GM20431 (cell line): ENCODE data around the gene LMX1B.
"Not testable (repeated sequence)": the region's sequence is repeated elsewhere in the genome, so short reads cannot be mapped to it uniquely, and the experiment has no call there.

Experiments
- in situ Hi-C: fragments of 300-500 bp; cut with MseI, MboI; formaldehyde crosslinking; loops from one replicate; pipeline ENCODE4 v1.15.0; 2020; ENCODE audit warnings: low sequenced_read_pairs; ENCODE audit not compliant: unreplicated experiment

Gene LMX1B

GRCh38 chr9:126613651-126614050 is at the start of gene LMX1B:
TSS of gene LMX1B (plus strand) at chr9:126613928. CDS start at chr9:126614450, 522 bp downstream.
- in situ Hi-C loops: no loop called here

DNA sequence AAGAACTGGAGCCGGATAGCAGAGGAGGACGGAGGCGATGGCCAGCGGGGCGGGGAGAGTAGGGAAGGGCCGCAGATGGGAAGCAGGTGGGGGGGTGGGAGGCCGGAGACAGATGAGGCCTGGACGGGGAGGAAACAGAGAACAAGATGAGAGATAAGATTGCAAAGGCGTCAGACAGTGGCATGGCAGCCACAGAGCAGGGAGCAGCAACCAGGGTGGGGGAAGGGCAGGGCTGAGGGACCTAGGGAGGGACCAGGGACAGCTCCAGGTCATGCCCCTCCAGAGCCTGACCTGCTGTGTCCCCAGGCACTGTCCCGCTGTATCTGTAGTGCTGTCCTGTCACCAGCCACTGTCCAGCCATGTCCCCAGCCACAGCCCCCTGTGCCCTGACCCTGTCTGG is 49.6 kb upstream of the LMX1B start:
- in situ Hi-C loops: no loop called here

DNA sequence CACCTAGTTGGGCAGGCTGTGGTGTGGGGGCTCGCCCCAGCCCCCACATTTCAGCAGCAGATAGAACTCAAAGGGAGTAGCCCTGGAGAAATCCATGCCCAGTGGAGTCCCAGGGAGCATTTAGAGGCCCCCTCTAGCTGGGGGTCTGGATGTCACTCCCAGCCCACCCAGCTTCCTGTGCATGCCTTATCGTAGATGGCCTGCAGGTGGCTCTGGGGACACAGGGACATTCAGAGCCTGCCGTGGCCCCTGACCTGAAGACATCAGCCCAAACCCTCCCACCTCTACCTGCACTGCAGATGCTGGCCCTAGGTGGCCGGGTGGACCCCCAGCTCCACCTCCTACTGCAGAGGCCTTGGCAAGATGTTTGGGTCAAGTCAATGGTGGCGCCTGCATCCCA is 49.0 kb upstream of the LMX1B start:
- in situ Hi-C loops: no loop called here

DNA sequence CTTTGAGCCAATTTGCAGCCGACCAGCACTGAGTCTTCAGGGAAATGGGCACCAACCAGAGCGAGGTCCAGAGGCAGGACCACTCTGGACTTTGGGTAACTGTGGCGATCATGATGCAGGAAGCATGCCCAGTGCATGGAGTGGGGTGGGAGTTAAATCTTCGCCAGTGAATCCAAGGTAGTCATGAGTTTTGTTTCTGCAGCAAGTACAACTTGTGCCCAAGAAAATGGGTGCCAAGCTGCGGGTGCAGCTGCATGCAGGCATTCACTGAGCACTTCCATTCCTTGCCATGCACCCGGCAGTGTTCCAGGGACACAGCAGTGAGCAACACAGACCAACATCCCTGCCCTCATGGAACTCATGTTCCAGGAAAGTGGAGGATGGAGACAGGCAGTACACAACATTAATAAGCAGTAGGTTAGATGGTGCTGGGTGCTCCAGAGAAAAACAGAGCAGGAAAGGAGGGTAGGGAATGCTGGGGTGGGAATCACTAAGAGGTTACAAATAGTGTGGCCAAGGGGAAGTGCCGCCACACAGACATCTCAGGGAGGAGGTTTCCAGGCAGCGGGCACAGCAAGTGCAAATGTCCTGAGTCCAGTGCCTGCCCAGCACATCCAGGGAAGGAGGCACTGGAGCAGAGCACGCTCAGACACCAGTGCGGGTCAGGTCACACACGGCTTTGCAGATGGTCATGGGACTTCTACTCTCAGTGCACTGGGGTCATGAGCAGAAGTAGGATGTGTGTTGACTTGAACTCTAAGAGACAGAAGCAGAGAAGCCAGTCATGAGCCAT is 48.2 kb upstream of the LMX1B start:
- in situ Hi-C loops: no loop called here

DNA sequence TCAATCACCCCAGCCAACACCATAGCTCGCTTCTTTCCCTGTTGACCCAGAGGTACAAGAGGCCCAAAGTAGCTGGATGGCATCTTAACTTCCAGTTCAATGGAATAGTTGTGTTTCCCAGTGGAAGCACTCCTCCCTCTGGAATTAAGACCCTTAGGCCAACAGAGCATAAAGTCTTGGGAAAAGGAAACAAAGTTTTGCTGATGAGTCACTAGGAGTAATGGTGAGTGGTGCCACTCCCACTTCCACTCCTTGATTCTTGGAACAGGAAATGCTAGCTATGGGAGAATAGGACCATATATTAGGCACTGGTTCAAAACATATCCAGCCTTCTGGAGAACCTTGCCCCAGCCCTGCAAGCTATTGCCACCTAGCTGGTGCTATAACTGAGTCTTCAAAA is 44.7 kb upstream of the LMX1B start:
- in situ Hi-C loops: no loop called here

DNA sequence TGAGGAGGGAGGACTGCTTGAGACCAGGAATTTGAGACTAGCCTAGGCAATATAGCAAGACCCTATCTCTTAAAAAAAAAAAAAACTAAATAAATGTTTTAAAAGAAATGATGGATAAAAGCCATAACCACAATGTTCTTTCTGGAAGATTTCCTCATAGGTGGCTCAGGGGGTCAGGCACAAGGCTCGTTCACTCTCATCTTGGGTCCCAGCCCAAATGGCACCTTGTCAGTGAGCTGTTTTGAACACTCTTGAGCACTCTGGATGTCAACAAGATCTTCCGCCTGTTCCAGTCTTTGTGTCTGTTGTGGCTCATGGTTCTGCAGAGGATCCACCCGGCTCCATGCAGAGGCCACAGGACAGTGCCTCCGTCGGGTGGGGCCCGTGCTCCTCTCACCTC is 35.7 kb upstream of the LMX1B start:
- in situ Hi-C loops: no loop called here

- in situ Hi-C loops: not testable (repeated sequence)
These were observed 33.4 kb upstream of the LMX1B start for GRCh38 chr9:126580319-126580718.

GRCh38 chr9:126581893-126582292 is 31.8 kb upstream of the LMX1B start:
- in situ Hi-C loops: no loop called here

GRCh38 chr9:126582427-126582826 is 31.3 kb upstream of the LMX1B start:
- in situ Hi-C loops: no loop called here

- in situ Hi-C loops: no loop called here
These were observed 30.5 kb upstream of the LMX1B start for GRCh38 chr9:126583144-126583760.

DNA sequence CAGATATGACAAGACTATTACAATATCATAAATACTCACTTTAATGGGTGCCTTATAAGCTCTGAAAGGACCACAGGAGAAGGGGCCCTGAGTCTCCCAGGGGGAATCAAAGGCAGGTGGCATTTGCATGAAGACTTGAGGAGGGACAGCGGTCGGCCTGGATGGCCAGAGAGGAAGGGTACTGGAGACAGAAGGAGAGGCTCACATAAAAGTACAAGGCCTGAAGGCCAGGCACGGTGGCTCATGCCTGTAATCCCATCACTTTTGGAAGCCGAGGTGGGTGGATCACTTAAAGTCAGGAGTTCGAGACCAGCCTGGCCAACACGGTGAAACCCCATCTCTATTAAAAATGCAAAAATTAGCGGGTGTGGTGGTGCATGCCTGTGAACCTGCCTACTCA is 29.1 kb upstream of the LMX1B start:
- in situ Hi-C loops: no loop called here

DNA sequence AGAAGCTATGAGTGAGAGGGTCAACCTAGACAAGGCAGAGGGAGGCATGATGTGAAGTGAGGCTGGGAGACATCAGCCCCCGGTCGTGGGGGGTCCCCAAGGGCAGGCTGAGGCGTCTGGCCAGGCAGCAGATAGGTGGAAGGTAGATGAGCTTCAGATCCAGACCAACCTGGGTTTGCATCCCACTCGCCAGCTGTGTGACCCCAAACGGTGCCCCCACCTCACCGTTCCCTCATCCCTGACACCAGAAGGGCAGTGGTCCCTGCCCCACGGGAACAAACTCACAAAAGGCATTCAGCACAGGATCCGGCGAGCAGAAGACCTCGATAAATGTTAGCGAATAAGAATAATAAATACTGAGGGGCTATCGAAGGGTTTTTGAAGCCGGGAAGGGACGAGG is 27.5 kb upstream of the LMX1B start:
- in situ Hi-C loops: no loop called here

- in situ Hi-C loops: no loop called here
These were observed 26.2 kb upstream of the LMX1B start for GRCh38 chr9:126587187-126588185.

- in situ Hi-C loops: no loop called here
These were observed 25.1 kb upstream of the LMX1B start for GRCh38 chr9:126588491-126589168.

- in situ Hi-C loops: no loop called here
These were observed 24.4 kb upstream of the LMX1B start for GRCh38 chr9:126589349-126589748.

DNA sequence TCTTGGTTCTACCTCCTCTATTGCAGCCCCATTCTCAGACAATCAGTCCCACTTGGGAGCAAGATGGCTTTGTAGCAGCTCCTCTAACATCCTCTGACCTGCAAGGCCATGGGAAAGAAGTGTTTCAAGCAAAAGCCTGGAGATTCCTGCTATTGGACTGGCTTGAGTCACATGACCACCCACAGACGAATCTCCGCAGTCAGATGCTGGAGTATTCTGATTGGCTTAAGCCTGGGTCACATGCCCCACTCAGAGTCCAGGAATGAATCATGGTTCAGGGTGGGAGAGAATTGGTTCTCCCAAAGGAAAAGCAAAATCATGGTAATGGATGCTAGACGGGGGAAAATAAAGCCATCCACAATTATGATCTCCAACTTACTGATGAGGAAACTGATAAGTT is 22.6 kb upstream of the LMX1B start:
- in situ Hi-C loops: no loop called here

- in situ Hi-C loops: no loop called here
These were observed 21.8 kb upstream of the LMX1B start for GRCh38 chr9:126591922-126592321.

DNA sequence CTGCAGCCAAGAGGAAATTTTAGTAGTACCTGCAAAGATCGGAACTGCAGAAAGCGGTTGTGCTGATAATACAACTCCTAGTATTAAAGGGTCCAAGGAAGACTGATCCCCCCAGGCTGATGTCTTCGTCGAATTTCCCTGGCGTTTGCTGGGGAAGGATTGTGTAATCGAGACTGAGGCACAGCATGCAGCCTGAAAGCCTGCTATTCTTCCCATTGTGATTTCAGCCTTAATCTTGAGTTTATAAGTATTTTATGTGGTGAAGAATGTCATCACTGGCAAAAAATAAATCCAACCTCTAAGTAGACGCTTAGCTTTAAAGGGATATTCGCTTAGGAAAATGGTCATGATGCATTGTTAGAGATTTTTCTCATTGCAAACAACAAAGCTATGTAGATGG is 21.3 kb upstream of the LMX1B start:
- in situ Hi-C loops: no loop called here

DNA sequence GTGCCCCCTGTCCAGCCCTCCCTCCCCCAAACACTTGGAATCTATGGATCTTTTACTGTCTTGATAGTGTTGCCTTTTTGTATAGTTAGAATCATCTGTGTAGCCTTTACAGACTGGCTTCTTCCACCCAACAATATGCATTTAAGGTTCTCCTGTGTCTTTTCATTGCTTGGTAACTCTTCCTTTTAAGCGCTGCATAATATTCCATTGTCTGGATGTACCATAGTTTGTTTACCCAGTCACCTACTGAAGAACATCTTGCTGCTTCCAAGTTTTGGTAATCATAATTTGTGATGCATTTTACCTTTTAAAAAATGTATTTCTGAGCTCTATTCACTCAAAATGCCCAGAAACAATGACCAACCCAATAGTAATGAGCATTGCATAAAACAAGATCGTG is 17.7 kb upstream of the LMX1B start:
- in situ Hi-C loops: no loop called here

GRCh38 chr9:126599047-126599650 is 14.6 kb upstream of the LMX1B start:
- in situ Hi-C loops: no loop called here
